ENCODE results near the gene USP34.
A peak's percentile ranks its signal among the peaks of the same experiment; 100 is the strongest.
"Not testable (repeated sequence)": the region's sequence is repeated elsewhere in the genome, so short reads cannot be mapped to it uniquely, and the experiment has no call there.

The USP34 gene

DNA sequence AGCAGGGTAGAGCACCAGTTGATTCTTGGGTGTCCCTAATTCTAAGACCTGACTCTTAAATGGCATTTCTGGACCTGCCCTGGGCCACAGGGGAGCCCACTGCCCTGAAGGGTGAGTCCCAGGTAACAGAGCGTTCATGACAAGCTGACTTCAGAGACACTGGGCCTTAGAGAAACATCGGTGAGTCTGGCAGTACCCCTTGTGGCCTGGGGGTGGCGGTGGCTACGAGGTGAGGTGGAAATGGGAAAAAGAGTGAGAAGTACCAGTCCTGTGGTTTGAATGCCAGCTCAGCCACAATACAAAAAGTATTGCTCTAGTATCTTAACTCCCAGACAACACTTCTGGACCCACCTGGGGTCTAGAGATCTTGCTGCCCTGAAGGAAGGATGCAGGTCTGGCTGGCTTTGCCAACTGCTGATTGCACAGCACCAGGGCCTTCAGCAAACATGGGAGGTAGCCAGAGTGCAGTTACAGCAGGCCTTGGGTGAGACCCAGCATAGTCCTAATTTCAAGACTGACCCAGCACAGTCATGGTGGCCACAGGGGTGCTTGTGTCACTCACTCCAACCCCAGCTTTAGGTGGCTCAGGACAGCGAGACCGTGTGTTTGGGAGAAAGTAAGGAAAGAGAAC is 44.5 kb downstream of the USP34 start:
- DNase-seq (ENCODE audit: low read depth) = peak; percentile 40

DNA sequence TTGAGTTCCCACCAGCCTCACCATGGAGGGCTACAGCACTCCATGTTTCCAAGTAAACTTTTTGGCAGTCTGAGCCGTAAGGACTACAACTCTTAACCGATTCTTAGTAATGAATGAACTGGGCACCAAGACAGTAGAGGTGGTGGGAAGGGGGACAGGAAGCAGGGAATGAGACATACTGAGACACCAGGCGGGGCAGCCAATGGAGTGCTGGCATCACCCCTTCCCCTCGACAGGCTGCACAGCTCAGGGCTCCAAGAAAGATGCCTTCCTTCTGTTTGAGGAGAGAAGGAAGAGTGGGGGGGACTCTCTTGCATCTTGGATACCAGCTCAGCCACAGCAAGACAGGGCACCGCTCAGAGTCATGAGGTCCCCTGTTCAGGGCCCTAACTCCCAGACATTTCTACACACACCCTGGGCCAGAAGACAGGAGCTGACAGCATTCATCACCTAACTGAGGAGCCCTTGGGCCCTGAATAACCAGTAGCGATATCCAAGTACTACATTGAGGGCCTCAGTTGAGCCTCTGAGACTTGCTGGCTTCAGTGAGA is 45.2 kb downstream of the USP34 start:
- DNase-seq (ENCODE audit: low read depth) = no peak

DNA sequence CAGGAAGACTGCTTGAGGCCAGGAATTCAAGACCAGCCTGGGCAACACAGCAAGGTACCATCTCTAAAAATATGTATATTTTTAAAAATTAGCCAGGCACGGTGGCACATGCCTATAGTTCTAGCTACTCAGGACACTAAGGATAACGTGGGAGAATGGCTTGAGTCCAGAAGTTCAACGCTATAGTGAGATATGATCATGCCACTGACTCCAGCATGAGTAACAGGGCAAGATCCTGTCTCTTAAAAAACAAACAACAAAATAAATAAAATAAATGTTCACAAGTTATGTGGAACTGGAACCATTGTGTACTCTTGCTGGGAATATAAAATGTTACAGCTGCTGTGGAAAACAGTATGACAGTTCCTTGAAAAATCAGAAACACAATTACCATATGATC is 47.2 kb downstream of the USP34 start:
- no peak for DNase-seq (ENCODE audit: low read depth)

DNA sequence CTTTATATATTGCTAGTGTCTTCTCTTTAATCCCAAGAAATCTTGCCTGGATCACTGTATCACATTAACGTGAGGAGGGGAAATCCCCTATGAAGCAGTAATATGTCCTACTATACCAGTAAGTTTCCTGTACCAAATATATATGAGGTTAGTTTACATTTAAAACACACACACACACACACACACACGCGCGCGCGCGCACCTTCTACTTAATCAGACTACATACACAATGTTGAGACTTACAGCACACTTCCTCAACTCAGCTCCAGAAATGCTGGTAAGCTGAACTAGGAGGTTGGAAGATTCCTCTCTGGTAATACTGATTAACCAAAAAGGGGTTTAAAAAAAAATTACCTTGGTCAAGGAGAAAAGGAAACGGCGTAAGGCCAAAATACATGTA is 49.3 kb downstream of the USP34 start:
- no peak for DNase-seq (ENCODE audit: low read depth)

DNA sequence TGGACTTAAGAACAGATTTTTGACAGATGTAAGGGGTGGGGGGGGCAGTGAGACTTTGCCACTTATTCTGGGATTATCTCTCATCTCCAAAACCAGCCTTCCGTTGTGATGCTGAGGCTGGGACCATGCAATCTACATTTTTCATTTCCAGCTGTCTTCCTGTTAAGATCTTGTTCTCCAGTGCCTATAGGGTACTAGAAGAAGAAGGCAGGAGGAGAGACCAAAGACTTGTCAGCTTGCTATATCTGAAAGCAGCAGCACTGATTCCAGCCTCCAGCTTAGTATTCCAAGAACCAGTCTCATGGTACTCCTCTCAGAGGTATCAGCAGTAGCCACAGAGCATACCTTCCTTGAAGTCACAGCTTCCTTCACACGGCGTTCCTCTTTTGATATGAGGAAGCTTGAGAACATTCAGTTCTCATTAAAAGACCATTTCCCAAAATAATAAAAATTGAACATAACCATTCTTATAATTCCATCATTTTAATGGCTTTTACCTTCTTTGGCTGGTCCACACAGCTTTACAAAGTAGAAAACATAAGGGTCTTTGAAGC is 49.8 kb downstream of the USP34 start:
- DNase-seq (ENCODE audit: low read depth) = no peak

DNA sequence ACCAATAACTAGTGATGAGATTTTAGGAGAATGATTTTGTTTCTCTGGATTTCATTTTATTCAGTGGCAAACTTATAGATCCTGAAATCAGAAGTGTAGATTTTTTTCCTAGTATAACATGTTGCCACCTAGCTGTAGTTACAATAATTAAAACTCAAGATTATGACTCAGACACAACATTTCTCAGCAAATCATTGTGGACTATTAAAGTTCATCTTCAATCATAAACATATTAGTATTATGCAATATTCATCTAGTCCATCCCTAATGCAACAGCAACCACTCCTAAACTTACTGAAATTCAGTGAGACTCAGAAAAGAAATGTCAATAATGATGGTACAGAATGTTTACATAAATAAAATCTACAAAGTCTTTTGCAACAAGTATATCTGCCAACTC is 51.3 kb downstream of the USP34 start:
- DNase-seq (ENCODE audit: low read depth) = no peak

DNA sequence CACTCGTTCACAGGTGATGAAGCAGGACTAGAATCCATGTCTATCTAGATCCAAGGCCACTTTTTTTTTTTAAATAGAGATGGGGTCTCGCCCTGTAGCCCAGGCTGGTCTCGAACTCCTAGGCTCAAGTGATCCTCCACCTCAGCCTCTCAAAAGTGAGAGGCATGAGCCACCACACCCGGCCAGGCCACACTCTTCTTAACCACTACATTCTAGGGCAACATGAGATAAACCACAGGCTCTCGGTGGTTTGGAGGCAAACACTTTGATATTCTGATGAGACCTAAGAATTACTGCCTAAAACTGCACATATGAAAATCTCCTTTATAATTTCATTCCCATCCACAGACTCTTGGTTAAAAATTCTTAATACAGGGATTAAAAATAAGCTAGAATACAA is 51.8 kb downstream of the USP34 start:
- no peak for DNase-seq (ENCODE audit: low read depth)

DNA sequence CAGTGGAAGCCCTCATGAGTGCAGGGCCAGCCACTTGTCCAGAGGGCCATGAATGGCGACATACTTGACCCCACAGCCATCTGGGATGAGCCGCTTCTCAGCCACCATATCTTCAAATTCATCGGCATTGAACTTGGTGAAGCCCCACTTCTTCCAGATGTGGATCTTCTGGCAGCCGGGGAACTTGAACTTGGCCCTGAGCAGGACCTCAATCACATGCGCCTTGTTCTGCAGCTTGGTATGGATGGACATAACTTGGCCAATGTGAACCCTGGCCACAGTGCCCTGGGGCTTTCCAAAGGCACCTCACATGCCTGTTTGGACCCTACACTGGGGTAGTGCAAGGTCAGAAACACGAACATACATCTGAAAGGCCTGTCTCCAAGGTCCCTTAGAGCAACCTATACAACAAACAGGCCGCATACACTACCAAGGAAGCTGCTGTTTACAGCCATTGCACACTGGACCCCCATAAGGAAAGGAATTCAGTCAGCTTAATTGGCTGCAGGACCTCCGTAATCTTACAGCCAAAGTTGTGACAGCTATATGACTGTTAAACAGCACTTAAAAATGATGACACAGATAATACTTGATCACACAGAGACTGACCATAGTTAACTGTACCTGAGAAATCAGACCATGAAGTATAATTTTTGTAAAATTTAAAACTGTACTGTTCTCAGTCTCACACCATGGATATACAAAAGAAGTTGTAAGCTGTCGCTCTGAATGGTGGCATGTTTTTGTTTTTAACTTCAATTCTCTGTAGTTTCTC is 53.8 kb downstream of the USP34 start:
- DNase-seq (ENCODE audit: low read depth) = no peak

DNA sequence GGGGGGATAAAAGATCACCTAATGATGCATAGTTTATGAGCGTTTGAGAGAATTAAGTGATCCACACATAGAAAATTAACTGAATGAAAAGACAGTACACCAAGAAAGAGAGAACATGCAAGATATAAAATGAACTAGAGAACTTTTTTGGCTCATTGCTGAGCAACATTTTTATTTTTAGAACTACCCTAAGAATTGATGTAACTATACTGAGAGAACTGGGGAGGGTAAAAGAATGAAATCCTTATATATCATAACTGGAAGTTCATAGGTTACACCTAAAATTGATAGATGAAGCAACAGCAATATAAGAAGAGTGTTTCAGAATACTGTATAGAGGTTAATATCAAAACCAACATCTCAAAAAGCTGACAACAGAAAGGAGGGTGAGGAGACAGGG is 55.6 kb downstream of the USP34 start:
- DNase-seq (ENCODE audit: low read depth) = no peak

DNA sequence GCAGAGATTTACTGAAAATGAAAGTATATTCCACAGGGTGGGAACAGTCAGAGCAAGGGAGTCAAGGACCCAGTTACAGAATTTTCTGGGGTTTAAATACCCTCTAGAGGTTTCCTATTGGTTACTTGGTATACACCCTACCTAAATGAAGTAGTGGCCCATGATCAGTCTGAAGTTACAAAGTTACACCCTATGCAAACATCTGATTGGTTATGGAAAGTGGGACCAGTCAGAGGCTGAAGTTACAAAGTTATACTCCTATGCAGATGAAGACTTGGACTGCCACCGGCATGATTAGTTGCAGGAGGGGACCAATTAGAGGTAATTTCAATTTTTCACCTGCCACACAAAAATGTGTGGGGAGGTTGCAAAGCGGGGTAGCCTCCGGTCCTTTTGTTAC is 56.2 kb downstream of the USP34 start:
- no peak for DNase-seq (ENCODE audit: low read depth)

DNA sequence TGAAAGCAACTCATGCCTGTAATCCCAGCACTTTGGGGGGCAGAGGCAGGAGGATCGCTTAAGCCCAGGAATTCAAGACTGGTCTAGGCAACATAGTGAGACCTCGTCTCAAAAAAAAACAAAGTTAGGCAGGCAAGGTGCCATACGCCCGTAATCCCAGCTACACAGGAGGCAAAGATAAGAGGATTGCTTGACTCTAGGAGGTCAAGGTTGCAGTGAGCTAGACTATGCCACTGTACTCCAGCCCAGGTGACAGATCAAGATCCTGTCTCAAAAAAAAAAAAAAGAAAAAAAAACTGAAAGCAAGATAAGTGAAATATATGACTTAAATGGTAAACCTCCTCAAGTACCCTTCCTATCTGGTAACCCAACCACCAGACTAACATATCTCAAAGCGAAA is 59.8 kb downstream of the USP34 start:
- DNase-seq (ENCODE audit: low read depth) = no peak

DNA sequence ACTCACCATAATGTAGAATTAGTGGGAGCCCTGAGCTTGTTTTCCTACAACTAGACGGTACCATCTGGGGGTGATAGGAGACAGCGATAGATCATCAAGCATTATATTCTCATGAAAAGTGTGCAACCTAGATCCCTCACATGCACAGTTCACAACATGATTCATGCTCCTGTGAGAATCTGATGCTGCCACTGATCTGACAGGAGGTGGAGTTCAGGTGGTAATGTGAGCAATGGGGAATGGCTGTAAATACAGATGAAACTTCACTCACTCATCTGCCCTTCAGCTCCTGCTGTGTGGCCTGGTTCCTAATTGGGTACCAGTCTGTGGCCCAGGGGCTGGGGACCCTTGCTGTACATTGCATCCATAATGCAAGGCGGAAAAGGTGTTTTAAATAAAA is 60.7 kb downstream of the USP34 start:
- no peak for DNase-seq (ENCODE audit: low read depth)

DNA sequence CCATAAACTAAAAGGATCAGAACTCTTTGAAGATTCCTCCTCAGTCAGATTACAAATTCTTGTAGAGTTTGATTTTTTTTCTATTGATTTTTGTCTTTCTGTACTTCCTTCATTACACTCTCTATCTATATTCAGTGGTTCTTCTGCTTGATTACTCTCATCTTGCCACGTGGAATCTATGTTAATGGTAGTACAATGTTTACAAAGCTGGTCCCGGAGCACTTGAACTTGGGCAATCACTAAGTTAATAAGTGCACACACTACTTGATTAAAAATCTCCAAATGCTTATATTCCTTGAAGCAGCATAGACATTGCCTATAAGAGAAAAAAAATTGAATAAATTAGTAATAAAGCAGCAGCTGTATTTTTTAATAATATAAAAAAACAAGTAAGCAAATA is 65.1 kb downstream of the USP34 start:
- no peak for DNase-seq (ENCODE audit: low read depth)

DNA sequence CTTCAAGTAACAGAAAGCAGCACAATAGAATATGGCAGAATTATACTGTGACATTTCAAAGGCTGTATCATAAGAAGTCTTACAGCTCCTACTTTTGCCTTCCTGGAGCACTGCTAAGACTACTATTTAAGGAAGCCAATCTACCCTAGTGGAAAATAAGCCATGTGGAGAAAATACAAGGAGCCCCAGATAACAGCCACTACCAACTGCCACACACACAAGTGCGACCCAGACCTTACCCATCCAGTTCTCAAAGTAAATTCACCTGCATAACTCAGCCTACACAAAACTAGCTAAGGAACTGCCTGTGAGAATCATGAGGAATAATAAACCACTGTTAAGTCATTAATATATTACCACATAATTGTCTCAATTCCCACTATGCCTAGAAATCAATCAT is 66.4 kb downstream of the USP34 start:
- DNase-seq (ENCODE audit: low read depth) = no peak

DNA sequence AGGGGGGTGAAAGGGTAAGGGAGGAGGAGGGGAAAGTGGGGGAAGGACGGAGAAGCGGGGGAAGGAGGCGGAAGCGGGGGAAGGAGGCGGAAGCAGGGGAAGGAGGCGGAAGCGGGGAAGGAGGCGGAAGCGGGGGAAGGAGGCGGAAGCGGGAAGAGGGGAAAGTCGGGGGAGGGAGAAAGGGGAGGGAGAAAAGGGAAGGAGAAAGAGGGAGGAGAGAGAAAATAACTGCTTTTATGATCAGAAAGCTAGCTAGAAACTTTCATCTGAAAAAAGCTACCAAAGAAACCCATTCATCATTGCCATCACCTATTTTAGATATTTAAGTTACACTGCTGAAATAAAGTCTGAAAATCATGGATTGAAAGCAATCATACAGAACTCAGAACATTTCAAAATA is 72.5 kb downstream of the USP34 start:
- DNase-seq (ENCODE audit: low read depth) = no peak

DNA sequence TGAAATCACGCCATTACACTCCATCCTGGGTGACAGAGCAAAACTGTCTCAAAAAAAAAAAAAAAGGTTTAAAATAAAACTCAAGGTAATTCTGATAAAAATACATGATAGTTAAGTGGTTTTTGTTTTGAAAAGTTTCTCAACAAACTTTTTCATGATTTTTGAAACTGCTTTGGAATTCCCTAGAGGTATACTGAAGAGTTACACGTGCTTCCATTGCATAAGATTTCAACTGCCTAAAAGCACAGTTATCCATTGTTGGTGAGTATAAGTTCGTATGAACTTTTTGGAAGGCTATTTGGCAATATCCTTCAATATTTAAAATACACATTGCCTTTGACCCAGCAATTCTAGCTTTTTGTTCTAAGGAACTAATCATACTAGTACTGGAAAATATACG is 74.9 kb downstream of the USP34 start:
- no peak for DNase-seq (ENCODE audit: low read depth)

DNA sequence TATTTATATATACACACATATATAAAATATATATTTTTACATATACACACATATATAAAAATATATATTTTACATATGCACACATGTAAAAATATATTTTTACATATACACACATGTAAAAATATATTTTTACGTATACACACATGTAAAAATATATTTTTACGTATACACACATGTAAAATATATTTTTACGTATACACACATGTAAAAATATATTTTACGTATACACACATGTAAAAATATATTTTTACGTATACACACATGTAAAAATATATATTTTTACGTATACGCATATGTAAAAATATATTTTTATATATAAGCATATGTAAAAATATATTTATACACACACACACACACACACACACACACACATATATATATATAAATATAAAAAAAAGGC is 83.3 kb downstream of the USP34 start:
- not testable (repeated sequence) for DNase-seq (ENCODE audit: low read depth)

DNA sequence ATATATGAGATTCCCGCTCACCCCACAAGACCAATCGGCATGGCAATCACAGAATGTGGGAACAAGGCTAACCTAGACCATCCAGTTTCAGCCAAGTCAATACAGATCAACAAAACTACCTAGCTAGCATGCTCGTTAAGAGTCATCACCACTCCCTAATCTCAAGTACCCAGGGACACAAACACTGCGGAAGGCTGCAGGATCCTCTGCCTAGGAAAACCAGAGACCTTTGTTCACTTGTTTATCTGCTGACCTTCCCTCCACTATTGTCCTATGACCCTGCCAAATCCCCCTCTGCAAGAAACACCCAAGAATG is 90.0 kb downstream of the USP34 start:
- not testable (repeated sequence) for DNase-seq (ENCODE audit: low read depth)

DNA sequence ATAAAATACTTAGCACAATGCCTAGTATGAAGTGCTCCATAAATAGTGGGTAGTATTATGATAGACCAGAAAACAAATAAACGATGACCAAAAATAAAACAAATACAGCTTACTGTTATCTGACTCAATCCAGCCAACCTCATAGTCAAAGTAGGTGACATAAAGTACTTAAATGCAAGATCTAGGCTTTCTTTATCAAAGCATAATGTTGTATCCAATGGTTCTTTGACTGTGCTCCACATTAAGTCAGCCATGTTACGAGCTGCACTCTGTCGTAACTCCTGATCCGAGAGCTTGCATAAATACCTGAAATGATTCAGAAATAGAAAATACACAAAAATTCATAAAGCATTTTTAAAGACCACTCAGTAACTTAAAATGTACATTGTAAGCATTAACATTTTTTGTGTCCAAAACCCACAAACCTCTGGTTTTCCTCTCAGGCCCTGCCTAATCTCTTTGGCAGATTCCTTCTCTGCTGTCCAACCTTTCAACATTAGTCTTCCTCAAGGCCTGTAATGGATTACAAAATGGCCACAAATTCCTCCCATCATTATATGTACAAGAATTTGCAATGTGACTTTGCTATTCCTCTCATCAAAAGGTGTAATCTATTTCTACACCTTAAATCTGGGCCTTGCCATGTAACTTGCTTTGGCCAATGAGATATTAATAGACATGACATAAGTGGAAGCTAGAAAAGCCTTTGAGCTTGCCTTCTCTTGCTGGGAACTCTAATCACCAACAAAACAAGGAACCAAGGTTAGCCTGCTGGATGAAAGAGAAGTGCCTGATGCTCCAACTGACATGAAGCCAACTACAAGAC is 90.6 kb downstream of the USP34 start:
- no peak for DNase-seq (ENCODE audit: low read depth)

DNA sequence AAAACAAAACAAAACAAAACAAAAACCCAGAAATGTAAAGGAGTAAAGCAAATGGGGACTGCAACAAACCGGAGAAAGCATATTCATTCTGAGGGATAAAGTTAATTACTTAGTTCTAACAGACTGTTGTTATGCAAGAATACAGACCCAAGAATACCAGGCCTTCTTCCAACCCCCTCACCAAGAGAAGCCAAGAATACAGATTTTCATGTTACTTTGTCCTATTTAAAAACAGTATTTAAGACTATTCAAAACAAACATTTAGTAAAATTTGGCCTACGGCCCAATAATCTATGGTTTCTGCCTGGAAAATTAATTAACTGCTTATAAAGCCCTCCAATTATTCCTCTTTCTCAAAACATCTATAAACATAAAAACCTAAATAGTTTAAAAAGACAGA is 91.4 kb downstream of the USP34 start:
- no peak for DNase-seq (ENCODE audit: low read depth)

DNA sequence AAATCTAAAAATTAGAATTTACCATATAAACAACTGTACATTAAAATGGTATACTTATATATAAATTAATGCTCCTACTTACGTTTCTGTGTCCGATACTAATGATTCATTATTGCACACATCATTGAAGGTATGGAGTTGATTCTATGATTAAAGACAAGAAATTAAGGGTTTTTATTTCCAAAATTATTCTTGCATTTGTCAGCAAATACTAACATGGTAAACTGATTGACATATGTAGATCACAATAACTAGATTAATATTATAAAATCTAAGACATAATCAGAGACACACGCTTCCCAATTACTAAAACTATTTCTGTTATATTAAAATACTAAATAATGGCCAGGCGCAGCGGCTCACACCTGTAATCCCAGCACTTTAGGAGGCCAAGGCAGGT is 92.6 kb downstream of the USP34 start:
- no peak for DNase-seq (ENCODE audit: low read depth)

DNA sequence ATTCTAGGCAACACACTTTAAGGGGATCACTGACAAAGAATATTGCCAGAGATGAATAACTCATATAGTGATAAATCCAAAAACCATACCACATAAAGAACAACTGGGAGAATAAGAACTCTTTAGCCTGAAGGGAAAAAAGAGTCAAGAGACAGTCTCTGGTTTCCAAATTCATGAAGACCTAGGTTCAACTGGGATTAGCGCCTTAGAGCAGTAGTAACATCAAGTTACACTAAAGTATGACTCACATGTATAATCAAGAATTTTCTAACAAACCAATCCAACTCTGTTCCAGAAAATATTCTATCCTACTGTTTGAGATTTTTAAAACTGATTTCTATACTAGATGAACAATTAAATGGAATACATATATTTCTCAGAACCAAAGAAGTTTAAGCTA is 93.8 kb downstream of the USP34 start:
- no peak for DNase-seq (ENCODE audit: low read depth)

DNA sequence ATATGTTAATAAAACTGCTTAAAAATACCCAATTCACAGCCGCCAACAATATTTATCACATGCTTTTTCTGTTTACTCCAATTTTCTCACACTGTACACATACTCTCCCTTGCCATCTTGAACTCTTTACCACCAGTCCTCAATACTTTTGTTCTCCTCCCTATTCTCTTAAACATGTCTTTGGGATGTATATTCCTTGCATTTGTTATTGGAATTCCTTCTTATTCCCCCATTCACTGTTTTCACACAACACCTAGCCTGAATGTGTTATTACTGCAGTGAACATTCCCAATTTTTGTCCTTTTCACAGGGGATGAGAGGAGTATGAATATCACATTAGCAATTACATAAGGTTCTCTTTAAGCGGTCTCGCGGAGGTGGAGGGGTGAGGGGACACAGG is 94.7 kb downstream of the USP34 start:
- no peak for DNase-seq (ENCODE audit: low read depth)
